Activated CD4-positive, alpha-beta T cell treated with anti-CD3 and anti-CD28 coated beads, Interleukin-2, amount 50 U/mL, for 48 hours (primary cell): ENCODE data around the gene RXFP4.

Experiments used
- DNase-seq, 2 experiments: peaks; one replicate each; pipeline ENCODE4 v3.0.0-alpha.2; 2020

RXFP4 gene

GRCh38 chr1:155962599-155963211 lies 21.3 kb downstream of the RXFP4 start:
- no peak for DNase-seq

- DNase-seq = no peak
These were observed 22.8 kb downstream of the RXFP4 start for GRCh38 chr1:155964193-155964592.

- no peak for DNase-seq
These were observed 24.7 kb downstream of the RXFP4 start for GRCh38 chr1:155966135-155966534.

- DNase-seq = no peak
These were observed 25.3 kb downstream of the RXFP4 start for GRCh38 chr1:155966750-155967149.

- no peak for DNase-seq
These were observed 26.1 kb downstream of the RXFP4 start for GRCh38 chr1:155967341-155968050.

GRCh38 chr1:155968051-155968400 lies 26.6 kb downstream of the RXFP4 start:
- DNase-seq = no peak

GRCh38 chr1:155968670-155969069 lies 27.2 kb downstream of the RXFP4 start:
- no peak for DNase-seq

GRCh38 chr1:155969377-155969791 lies 27.9 kb downstream of the RXFP4 start:
- DNase-seq = no peak

- DNase-seq = peak; percentile 40 to 59
These were observed 29.2 kb downstream of the RXFP4 start for GRCh38 chr1:155970531-155971167.

GRCh38 chr1:155971910-155972809 lies 30.7 kb downstream of the RXFP4 start:
- no peak for DNase-seq

GRCh38 chr1:155973723-155974122 lies 32.3 kb downstream of the RXFP4 start:
- DNase-seq = no peak

GRCh38 chr1:155974208-155975115 lies 33.0 kb downstream of the RXFP4 start:
- no peak for DNase-seq

- DNase-seq = no peak
These were observed 34.1 kb downstream of the RXFP4 start for GRCh38 chr1:155975375-155976061.

GRCh38 chr1:155976062-155976912 lies 34.8 kb downstream of the RXFP4 start:
- DNase-seq = peak; percentile 61 to 72

GRCh38 chr1:155976913-155977689 lies 35.7 kb downstream of the RXFP4 start:
- DNase-seq = peak; percentile 26 to 45

- DNase-seq = peak; percentile 77 to 85
These were observed 36.4 kb downstream of the RXFP4 start for GRCh38 chr1:155977690-155978324.

- peak; percentile 85 to 89 for DNase-seq
These were observed 37.0 kb downstream of the RXFP4 start, which contains the start of gene ARHGEF2 for GRCh38 chr1:155978325-155978972. TSS of gene ARHGEF2 (minus strand) at chr1:155978547. CDS start at chr1:155978427, 120 bp downstream.

- peak; percentile 40 to 47 for DNase-seq
These were observed 37.6 kb downstream of the RXFP4 start for GRCh38 chr1:155978973-155979429.
